ENCODE data around the gene ERN1.

ERN1 gene

GRCh38 chr17:64092113-64092512 is 37.8 kb downstream of the ERN1 start:
- no peak overlapping the region for H3K4me3 ChIP-seq (replicated peaks; ENCODE audit: low read depth, low read length)
- no peak for TF ChIP-seq CTCF (IDR thresholded peaks at IDR 0.05; ENCODE audit: low read length, missing control alignments)

GRCh38 chr17:64091571-64091970 is 38.4 kb downstream of the ERN1 start:
- no peak overlapping the region for H3K4me3 ChIP-seq (replicated peaks; ENCODE audit: low read depth, low read length)
- no peak for TF ChIP-seq CTCF (IDR thresholded peaks at IDR 0.05; ENCODE audit: low read length, missing control alignments)
- DNase-seq (ENCODE audit: low read depth) = no peak

More at GRCh38 chr17:64092113-64092512, 37.8 kb downstream of the ERN1 start:
- DNase-seq (ENCODE audit: low read depth) = no peak

- H3K4me3 ChIP-seq (replicated peaks; ENCODE audit: low read depth, low read length) = no peak overlapping the region
- DNase-seq (ENCODE audit: low read depth) = peak; percentile 42
- TF ChIP-seq CTCF (IDR thresholded peaks at IDR 0.05; ENCODE audit: low read length, missing control alignments) = no peak
Observed at GRCh38 chr17:64091116-64091515, 38.8 kb downstream of the ERN1 start.

- no peak overlapping the region for H3K4me3 ChIP-seq (replicated peaks; ENCODE audit: low read depth, low read length)
- DNase-seq (ENCODE audit: low read depth) = no peak
- TF ChIP-seq CTCF (IDR thresholded peaks at IDR 0.05; ENCODE audit: low read length, missing control alignments) = no peak
Observed at GRCh38 chr17:64090144-64090543, 39.8 kb downstream of the ERN1 start.

GRCh38 chr17:64087252-64088005 is 42.5 kb downstream of the ERN1 start:
- TF ChIP-seq CTCF (IDR thresholded peaks at IDR 0.05; ENCODE audit: low read length, missing control alignments) = no peak
- no peak for DNase-seq (ENCODE audit: low read depth)
- no peak overlapping the region for H3K4me3 ChIP-seq (replicated peaks; ENCODE audit: low read depth, low read length)

- no peak for TF ChIP-seq CTCF (IDR thresholded peaks at IDR 0.05; ENCODE audit: low read length, missing control alignments)
- H3K4me3 ChIP-seq (replicated peaks; ENCODE audit: low read depth, low read length) = no peak overlapping the region
- no peak for DNase-seq (ENCODE audit: low read depth)
Observed at GRCh38 chr17:64085650-64086005, 44.3 kb downstream of the ERN1 start.

Data from fibroblast of pulmonary artery (primary cell).